GM12864 (cell line): ENCODE results near the gene RGMB.
"Not testable (repeated sequence)": the region's sequence is repeated elsewhere in the genome, so short reads cannot be mapped to it uniquely, and the experiment has no call there.

ENCODE experiments used
- DNase-seq: peaks from one replicate; pipeline ENCODE4 v3.0.0-alpha.2; 2011; ENCODE audit warnings: low read depth
- H3K4me3 ChIP-seq: 2 replicates; pipeline ENCODE4 v1.5.1; 2011; ENCODE audit warnings: mild to moderate bottlenecking, low read depth, low read length, control low read depth
- TF ChIP-seq, protein P1 (sequence below): IDR thresholded peaks from 2 replicates; pipeline ENCODE4 v1.5.1; 2011; ENCODE audit warnings: low read depth, mild to moderate bottlenecking, moderate library complexity, low read length, control low read depth, inconsistent platforms; ENCODE audit errors: missing control alignments

RGMB gene

DNA sequence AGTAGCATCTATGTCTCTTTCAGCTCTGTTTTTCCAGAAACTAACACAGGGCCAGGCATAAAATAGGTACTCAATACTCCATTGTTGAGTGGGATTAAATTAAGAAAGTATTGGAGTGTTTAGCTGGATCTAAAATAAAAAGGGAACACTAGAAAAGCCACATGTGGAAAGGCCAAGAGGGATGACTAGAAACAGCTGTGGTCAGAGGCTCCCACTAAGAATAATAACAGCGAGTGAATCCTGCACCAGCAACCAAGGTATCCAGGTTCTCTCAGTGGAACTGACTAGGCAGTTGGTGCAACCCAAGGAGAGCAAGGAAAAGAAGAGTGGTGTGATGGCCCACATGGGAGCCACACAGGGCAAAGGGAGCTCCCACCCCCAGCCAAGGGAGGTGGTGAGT, 31.5 kb upstream of the RGMB start:
- TF ChIP-seq, protein P1, sequence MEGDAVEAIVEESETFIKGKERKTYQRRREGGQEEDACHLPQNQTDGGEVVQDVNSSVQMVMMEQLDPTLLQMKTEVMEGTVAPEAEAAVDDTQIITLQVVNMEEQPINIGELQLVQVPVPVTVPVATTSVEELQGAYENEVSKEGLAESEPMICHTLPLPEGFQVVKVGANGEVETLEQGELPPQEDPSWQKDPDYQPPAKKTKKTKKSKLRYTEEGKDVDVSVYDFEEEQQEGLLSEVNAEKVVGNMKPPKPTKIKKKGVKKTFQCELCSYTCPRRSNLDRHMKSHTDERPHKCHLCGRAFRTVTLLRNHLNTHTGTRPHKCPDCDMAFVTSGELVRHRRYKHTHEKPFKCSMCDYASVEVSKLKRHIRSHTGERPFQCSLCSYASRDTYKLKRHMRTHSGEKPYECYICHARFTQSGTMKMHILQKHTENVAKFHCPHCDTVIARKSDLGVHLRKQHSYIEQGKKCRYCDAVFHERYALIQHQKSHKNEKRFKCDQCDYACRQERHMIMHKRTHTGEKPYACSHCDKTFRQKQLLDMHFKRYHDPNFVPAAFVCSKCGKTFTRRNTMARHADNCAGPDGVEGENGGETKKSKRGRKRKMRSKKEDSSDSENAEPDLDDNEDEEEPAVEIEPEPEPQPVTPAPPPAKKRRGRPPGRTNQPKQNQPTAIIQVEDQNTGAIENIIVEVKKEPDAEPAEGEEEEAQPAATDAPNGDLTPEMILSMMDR = no peak
- no peak overlapping the region for H3K4me3 ChIP-seq
- DNase-seq = no peak

DNA sequence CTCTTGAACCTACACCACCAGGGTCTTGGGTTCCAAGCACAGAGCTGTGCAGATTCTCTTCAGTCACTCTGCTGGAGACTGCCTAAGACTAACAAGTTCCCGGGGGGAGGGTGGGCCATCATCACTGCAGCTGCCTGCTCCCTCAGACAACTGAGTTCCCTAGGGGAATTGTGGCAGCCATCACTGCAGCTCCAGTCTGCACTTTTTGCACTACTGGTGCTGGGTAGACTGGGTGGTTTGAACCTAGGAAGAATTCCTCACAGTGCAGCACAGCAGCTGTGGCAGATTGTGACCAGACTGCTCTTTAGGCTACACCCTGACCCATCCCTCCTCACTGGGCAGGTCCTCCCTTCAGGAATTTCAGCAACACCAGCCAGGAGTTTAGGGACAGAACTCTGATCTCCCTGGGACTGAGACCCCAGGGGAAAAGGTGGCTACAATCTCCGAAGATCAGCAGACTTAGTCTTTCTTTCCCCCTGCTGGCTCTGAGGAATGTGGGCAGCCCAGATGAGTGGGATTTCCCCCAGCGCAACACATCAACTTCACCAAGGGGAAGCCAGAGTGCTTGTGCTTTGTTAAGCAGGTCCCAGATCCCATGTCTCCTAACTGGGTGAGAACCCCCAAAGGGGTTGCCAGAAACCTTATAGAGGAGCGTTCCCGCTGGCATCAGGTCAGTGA, 30.9 kb upstream of the RGMB start:
- no peak for DNase-seq
- H3K4me3 ChIP-seq = no peak overlapping the region
- TF ChIP-seq, protein P1 = no peak

GRCh38 chr5:98748259-98748658, 25.2 kb upstream of the RGMB start:
- not testable (repeated sequence) for H3K4me3 ChIP-seq, DNase-seq

DNA sequence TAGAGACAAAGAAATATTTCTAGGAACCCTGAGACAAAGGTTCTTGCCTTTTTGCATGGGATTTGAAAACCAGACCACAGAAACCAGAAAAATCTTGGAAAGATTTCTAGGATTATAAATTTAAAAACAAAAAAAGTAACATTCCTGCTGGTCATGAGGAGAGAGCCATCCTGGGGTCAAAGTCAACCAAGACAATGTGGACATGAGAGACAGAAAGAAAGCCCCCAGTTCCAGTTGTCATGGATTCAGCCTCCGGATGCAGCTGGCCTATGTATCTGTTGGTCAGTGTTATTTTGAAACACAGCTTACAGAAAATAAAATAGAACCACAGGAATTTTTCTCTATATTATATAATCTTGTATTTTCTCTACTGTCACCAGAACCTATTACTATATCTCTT, 24.4 kb upstream of the RGMB start:
- DNase-seq = no peak
- TF ChIP-seq, protein P1 = no peak
- no peak overlapping the region for H3K4me3 ChIP-seq

- TF ChIP-seq, protein P1 = peak; percentile 69
- DNase-seq = no peak
- no peak overlapping the region for H3K4me3 ChIP-seq
Observed at GRCh38 chr5:98750693-98751092, 22.8 kb upstream of the RGMB start.

DNA sequence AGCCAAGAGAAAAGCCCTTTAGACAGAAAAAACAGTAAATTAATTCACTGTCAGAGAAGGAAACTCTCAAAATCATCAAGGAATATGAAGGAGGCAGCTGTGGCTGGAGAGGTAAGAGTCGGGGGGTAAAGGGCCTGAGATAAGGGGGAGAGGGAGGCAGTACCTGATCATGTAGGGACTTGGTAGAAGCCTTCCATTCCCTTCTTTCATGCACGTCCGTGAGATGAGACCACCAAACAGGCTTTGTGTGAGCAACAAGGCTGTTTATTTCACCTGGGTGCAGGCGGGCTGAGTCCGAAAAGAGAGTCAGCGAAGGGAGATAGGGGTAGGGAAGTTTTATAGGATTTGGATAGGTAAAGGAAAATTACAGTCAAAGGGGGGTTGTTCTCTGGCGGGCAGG, 21.1 kb upstream of the RGMB start:
- H3K4me3 ChIP-seq = not testable (repeated sequence)

DNA sequence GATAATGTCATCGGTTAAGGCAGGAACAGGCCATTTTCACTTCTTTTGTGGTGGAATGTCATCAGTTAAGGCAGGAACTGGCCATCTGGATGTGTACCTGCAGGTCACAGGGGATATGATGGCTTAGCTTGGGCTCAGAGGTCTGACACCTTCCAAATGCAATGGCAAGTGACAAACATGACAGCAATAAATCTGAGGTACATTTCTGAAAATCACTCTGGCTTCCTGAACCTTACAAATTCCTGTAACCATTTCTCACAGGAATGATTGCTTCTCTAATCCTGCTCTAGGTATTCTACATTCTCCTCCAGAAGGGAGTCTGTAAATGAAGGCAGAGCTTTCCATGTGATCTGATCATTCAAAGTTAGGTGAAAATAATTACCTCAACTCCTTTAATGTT, 20.7 kb upstream of the RGMB start:
- not testable (repeated sequence) for DNase-seq, H3K4me3 ChIP-seq

More for the DNA sequence above, 21.1 kb upstream of the RGMB start:
- DNase-seq = not testable (repeated sequence)

DNA sequence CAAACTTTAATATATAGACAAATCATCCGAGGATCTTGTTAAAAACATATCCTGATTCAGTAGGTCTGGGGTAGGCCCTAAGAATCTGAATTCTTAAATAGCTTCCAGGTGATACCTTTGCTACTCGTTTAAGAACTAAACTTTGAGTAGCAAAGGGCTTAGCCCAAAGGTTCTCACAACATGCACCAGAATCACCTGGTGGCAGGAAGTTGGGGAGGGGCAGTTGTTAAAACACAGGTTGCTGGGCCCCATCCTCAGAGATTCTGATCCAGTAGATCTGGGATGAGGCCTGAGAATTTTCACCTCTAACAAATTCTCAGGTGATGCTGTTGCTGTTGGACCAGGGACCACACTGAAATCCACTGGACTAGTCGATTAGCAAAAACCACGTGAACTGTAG, 20.0 kb upstream of the RGMB start:
- TF ChIP-seq, protein P1 = no peak
- no peak for DNase-seq
- no peak overlapping the region for H3K4me3 ChIP-seq

- TF ChIP-seq, protein P1 = no peak
- no peak for DNase-seq
- no peak overlapping the region for H3K4me3 ChIP-seq
Observed at GRCh38 chr5:98755406-98755805, 18.1 kb upstream of the RGMB start.
